ENCODE measurements around the gene HOOK1.

DNA sequence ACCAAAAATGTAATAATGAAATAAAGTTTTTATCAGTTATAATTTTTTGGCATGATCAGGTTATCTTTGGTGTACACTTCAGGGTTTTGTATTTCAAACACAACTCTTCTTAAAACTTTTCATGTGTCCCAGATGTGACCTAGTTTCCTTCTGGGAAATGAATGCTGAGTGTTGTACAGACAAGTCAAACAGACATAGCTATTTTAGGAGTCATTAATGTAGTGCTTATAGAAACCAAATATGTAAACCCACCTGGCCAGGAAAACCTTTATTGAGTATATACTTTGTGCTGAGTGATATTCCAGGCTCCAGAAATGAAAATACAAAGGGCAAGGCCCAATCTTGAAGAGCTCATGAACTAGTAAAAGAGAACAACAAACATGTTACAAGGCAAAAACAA is 25.9 kb upstream of the HOOK1 start:
- TF ChIP-seq, protein P1, sequence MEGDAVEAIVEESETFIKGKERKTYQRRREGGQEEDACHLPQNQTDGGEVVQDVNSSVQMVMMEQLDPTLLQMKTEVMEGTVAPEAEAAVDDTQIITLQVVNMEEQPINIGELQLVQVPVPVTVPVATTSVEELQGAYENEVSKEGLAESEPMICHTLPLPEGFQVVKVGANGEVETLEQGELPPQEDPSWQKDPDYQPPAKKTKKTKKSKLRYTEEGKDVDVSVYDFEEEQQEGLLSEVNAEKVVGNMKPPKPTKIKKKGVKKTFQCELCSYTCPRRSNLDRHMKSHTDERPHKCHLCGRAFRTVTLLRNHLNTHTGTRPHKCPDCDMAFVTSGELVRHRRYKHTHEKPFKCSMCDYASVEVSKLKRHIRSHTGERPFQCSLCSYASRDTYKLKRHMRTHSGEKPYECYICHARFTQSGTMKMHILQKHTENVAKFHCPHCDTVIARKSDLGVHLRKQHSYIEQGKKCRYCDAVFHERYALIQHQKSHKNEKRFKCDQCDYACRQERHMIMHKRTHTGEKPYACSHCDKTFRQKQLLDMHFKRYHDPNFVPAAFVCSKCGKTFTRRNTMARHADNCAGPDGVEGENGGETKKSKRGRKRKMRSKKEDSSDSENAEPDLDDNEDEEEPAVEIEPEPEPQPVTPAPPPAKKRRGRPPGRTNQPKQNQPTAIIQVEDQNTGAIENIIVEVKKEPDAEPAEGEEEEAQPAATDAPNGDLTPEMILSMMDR (conservative IDR thresholded peaks at IDR 0.05; ENCODE audit: low read depth in 2 of 2) = no peak
- TF ChIP-seq, protein P2, sequence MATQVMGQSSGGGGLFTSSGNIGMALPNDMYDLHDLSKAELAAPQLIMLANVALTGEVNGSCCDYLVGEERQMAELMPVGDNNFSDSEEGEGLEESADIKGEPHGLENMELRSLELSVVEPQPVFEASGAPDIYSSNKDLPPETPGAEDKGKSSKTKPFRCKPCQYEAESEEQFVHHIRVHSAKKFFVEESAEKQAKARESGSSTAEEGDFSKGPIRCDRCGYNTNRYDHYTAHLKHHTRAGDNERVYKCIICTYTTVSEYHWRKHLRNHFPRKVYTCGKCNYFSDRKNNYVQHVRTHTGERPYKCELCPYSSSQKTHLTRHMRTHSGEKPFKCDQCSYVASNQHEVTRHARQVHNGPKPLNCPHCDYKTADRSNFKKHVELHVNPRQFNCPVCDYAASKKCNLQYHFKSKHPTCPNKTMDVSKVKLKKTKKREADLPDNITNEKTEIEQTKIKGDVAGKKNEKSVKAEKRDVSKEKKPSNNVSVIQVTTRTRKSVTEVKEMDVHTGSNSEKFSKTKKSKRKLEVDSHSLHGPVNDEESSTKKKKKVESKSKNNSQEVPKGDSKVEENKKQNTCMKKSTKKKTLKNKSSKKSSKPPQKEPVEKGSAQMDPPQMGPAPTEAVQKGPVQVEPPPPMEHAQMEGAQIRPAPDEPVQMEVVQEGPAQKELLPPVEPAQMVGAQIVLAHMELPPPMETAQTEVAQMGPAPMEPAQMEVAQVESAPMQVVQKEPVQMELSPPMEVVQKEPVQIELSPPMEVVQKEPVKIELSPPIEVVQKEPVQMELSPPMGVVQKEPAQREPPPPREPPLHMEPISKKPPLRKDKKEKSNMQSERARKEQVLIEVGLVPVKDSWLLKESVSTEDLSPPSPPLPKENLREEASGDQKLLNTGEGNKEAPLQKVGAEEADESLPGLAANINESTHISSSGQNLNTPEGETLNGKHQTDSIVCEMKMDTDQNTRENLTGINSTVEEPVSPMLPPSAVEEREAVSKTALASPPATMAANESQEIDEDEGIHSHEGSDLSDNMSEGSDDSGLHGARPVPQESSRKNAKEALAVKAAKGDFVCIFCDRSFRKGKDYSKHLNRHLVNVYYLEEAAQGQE (IDR thresholded peaks at IDR 0.05; ENCODE audit: unreplicated experiment) = no peak
- TF ChIP-seq POLR2AphosphoS5 (IDR thresholded peaks at IDR 0.05; ENCODE audit: low read depth) = no peak

Measured in GM23338 (cell line).